HCT116 (cell line): ENCODE measurements around the gene DPP6. TPM values are rescaled to one million over a fixed set of nuclear protein-coding genes. Genes with fewer than 3 reads are reported as not detected.

ENCODE experiments used
- ATAC-seq: fragments of 200-7000 bp; cut with Tn5 transposase; 2 replicates; pipeline ENCODE4 v1.9.1; 2020; ENCODE audit warnings: mild to moderate bottlenecking, moderate library complexity
- BruUV-seq: library from RNA; stranded (reverse); fragments of 400-500 nt; replicated peaks from 2 replicates; lab custom pipeline; 2021; lab: Mats Ljungman, UMichigan
- CTCF ChIA-PET: fragments of 300-600 bp; sonication (Branson Sonifier 250); formaldehyde crosslinking; loops from one replicate; lab custom pipeline; 2021; ENCODE audit warnings: antibody characterized with exemption; lab: Charles Lee
- POLR2A ChIA-PET: fragments of 300-600, 350-600 bp; sonication (Branson Sonifier 250); formaldehyde crosslinking; loops from one replicate; lab custom pipeline; 2021; ENCODE audit warnings: antibody characterized with exemption; lab: Charles Lee
- RAD21 ChIA-PET, 2 experiments: fragments of 300-600 bp; sonication (Branson Sonifier 250); formaldehyde crosslinking; loops; one replicate each; lab custom pipeline; 2023; ENCODE audit warnings: low total read pairs in 2 of 2; ENCODE audit not compliant: uncharacterized antibody in 2 of 2, unreplicated experiment in 2 of 2, low non-redundant PET in 1 of 2; lab: Charles Lee
- DNase-seq: peaks from one replicate; pipeline ENCODE4 v3.0.0-alpha.2; 2010; ENCODE audit warnings: low read depth, low spot score
- H2AFZ ChIP-seq: fragments of 200-600 bp; shearing (Covaris generic), sonication (generic); 2 replicates; pipeline ENCODE4 v1.6.1; 2017; ENCODE audit warnings: low read depth, mixed run types, mixed read lengths, antibody characterized with exemption, low read length; ENCODE audit not compliant: poor library complexity, severe bottlenecking
- H3K27ac ChIP-seq: 2 replicates; pipeline ENCODE4 v1.5.1; 2012; ENCODE audit warnings: low read depth, low read length
- H3K27me3 ChIP-seq: fragments of 200-600 bp; sonication (generic); 2 replicates; pipeline ENCODE4 v1.6.1; 2016; ENCODE audit warnings: mixed run types, low read length, mixed read lengths; ENCODE audit not compliant: insufficient read depth
- H3K36me3 ChIP-seq, 2 experiments: fragments of 200-500 bp in 1 of 2; fragments of 200-600 bp in 1 of 2; sonication (Bioruptor generic) in 1 of 2; sonication (generic) in 1 of 2; 2 replicates each; pipeline versions ENCODE4 v1.5.1 to v1.6.1; 2014 to 2016; ENCODE audit warnings: low read length in 2 of 2, inconsistent platforms in 1 of 2, mixed read lengths in 1 of 2, mixed run types in 1 of 2; ENCODE audit not compliant: insufficient read depth in 2 of 2, control insufficient read depth in 1 of 2
- H3K4me1 ChIP-seq, 2 experiments: fragments of 200-600 bp in 1 of 2; sonication (generic) in 1 of 2; 2 replicates each; pipeline versions ENCODE4 v1.5.1 to v1.6.1; 2012 to 2017; ENCODE audit warnings: low read length in 2 of 2, inconsistent platforms in 1 of 2, mild to moderate bottlenecking in 1 of 2, mixed read lengths in 1 of 2, mixed run types in 1 of 2, moderate library complexity in 1 of 2; ENCODE audit not compliant: insufficient read depth in 2 of 2, control insufficient read depth in 1 of 2
- H3K4me2 ChIP-seq: fragments of 200-600 bp; sonication (generic); 2 replicates; pipeline ENCODE4 v1.6.1; 2017; ENCODE audit warnings: mixed run types, low read length, mixed read lengths
- H3K4me3 ChIP-seq, 2 experiments: fragments of 200-600 bp in 1 of 2; sonication (generic) in 1 of 2; replicated peaks in 1 of 2; 2 replicates each; pipeline ENCODE4 v1.5.1; 2011 to 2016; ENCODE audit warnings: low read length in 2 of 2, control low read depth in 1 of 2, low read depth in 1 of 2, mild to moderate bottlenecking in 1 of 2, mixed read lengths in 1 of 2, mixed run types in 1 of 2
- H3K79me2 ChIP-seq: fragments of 200-600 bp; sonication (generic); 2 replicates; pipeline ENCODE4 v1.6.1; 2017; ENCODE audit warnings: mild to moderate bottlenecking, mixed run types, low read length, moderate library complexity, mixed read lengths; ENCODE audit not compliant: insufficient read depth
- H3K9ac ChIP-seq: fragments of 200-600 bp; sonication (generic); 2 replicates; pipeline ENCODE4 v1.6.1; 2016; ENCODE audit warnings: low read length, mixed read lengths
- H3K9me2 ChIP-seq: fragments of 200-600 bp; sonication (generic), shearing (Covaris generic); 2 replicates; pipeline ENCODE4 v1.6.1; 2017; ENCODE audit warnings: mixed run types, mild to moderate bottlenecking, moderate library complexity; ENCODE audit not compliant: insufficient read depth
- H3K9me3 ChIP-seq, 2 experiments: fragments of 200-500 bp in 1 of 2; fragments of 200-600 bp in 1 of 2; sonication (Bioruptor generic) in 1 of 2; sonication (generic) in 1 of 2; 2 replicates each; pipeline ENCODE4 v1.6.1; 2014 to 2017; ENCODE audit warnings: low read length in 2 of 2, mixed read lengths in 2 of 2, inconsistent platforms in 1 of 2, low read depth in 1 of 2, mild to moderate bottlenecking in 1 of 2, mixed run types in 1 of 2, moderate library complexity in 1 of 2; ENCODE audit not compliant: control insufficient read depth in 1 of 2, insufficient read depth in 1 of 2
- H4K20me1 ChIP-seq: fragments of 200-600 bp; sonication (generic), shearing (Covaris generic); 2 replicates; pipeline ENCODE4 v1.6.1; 2017; ENCODE audit warnings: mixed run types, mild to moderate bottlenecking, moderate library complexity; ENCODE audit not compliant: insufficient read depth
- EGR1 ChIP-seq: IDR thresholded peaks from 2 replicates; pipeline ENCODE4 v1.6.1; 2012; ENCODE audit warnings: low read depth
- EZH2 ChIP-seq: fragments of 200-600 bp; sonication (generic); IDR thresholded peaks from 2 replicates; pipeline ENCODE4 v1.6.1; 2017; ENCODE audit warnings: antibody characterized with exemption, mixed run types
- FOSL1 ChIP-seq: IDR thresholded peaks from 2 replicates; pipeline ENCODE4 v1.6.1; 2012; ENCODE audit warnings: low read depth
- MAX ChIP-seq: IDR thresholded peaks from 2 replicates; pipeline ENCODE4 v1.6.1; 2012
- SIN3A ChIP-seq: IDR thresholded peaks from 2 replicates; pipeline ENCODE4 v1.6.1; 2012; ENCODE audit warnings: low read depth
- SRF ChIP-seq: IDR thresholded peaks from 2 replicates; pipeline ENCODE4 v1.6.1; 2012; ENCODE audit warnings: low read depth
- ZNF274 ChIP-seq: fragments of 200-500 bp; sonication (Bioruptor generic); IDR thresholded peaks from 2 replicates; pipeline ENCODE4 v1.6.1; 2014; ENCODE audit warnings: mild to moderate bottlenecking, low read depth, low read length, inconsistent platforms
- intact Hi-C: fragments of 100-400 bp; cut with micrococcal nuclease; formaldehyde crosslinking; loops from 2 replicates; pipeline ENCODE4 v1.10.0; 2022
- total RNA-seq: library from RNA; stranded (reverse); gene quantifications from one replicate; pipeline ENCODE4 v1.2.1, GENCODE V29; 2021; ENCODE audit not compliant: unreplicated experiment
- TF ChIP-seq, protein P1 (sequence below): IDR thresholded peaks from 2 replicates; pipeline ENCODE4 v1.6.1; 2012; ENCODE audit warnings: low read depth
- TF ChIP-seq, protein P2 (sequence below): IDR thresholded peaks from 2 replicates; pipeline ENCODE4 v1.6.1; 2012

The DPP6 gene
- total RNA-seq, 1 experiment from 2014 or later, result not detected

- no peaks in the 10 kb centered on the region for H3K9me2 ChIP-seq
- H3K9me3 ChIP-seq, result no peaks in the 10 kb centered on the region
- ATAC-seq (no peak), DNase-seq (no peak)
- TF ChIP-seq, protein P1, sequence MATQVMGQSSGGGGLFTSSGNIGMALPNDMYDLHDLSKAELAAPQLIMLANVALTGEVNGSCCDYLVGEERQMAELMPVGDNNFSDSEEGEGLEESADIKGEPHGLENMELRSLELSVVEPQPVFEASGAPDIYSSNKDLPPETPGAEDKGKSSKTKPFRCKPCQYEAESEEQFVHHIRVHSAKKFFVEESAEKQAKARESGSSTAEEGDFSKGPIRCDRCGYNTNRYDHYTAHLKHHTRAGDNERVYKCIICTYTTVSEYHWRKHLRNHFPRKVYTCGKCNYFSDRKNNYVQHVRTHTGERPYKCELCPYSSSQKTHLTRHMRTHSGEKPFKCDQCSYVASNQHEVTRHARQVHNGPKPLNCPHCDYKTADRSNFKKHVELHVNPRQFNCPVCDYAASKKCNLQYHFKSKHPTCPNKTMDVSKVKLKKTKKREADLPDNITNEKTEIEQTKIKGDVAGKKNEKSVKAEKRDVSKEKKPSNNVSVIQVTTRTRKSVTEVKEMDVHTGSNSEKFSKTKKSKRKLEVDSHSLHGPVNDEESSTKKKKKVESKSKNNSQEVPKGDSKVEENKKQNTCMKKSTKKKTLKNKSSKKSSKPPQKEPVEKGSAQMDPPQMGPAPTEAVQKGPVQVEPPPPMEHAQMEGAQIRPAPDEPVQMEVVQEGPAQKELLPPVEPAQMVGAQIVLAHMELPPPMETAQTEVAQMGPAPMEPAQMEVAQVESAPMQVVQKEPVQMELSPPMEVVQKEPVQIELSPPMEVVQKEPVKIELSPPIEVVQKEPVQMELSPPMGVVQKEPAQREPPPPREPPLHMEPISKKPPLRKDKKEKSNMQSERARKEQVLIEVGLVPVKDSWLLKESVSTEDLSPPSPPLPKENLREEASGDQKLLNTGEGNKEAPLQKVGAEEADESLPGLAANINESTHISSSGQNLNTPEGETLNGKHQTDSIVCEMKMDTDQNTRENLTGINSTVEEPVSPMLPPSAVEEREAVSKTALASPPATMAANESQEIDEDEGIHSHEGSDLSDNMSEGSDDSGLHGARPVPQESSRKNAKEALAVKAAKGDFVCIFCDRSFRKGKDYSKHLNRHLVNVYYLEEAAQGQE, result no peak
- TF ChIP-seq, protein P2, sequence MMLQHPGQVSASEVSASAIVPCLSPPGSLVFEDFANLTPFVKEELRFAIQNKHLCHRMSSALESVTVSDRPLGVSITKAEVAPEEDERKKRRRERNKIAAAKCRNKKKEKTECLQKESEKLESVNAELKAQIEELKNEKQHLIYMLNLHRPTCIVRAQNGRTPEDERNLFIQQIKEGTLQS, result no peak
- TF ChIP-seq FOSL1 (no peak), EGR1 (no peak), SIN3A (no peak), ZNF274 (no peak), SRF (no peak), MAX (no peak), EZH2 (no peak)
- H3K36me3 ChIP-seq, result no peaks in the 10 kb centered on the region
- H3K4me3 ChIP-seq, result no peak overlapping the region
- no peaks in the 10 kb centered on the region for H3K27me3 ChIP-seq
- H2AFZ ChIP-seq, result no peak overlapping the region
- ChIA-PET POLR2A (no interaction called here), CTCF (no interaction called here), RAD21 (no interaction called here)
- H3K4me1 ChIP-seq, result no peaks in the 10 kb centered on the region
- no peaks in the 10 kb centered on the region for H3K79me2 ChIP-seq
- no peaks in the 10 kb centered on the region for H4K20me1 ChIP-seq
- H3K9ac ChIP-seq, result no peak overlapping the region
- BruUV-seq, result no TSS peak
- H3K27ac ChIP-seq, result no peak overlapping the region
- H3K4me2 ChIP-seq, result no peak overlapping the region
- intact Hi-C loops, result no loop called here
Observed at GRCh38 chr7:154907651-154908620, 855.7 kb downstream of the DPP6 start.
